ENCODE results near the gene AFF1. TPM values are rescaled to one million over a fixed set of nuclear protein-coding genes. Genes with fewer than 3 reads are reported as not detected.
A peak's percentile ranks its signal among the peaks of the same experiment; 100 is the strongest.

The AFF1 gene
- total RNA-seq, 4 donors from 2014 or later = 72.5 to 128 (median 108) TPM

GRCh38 chr4:87075876-87076275 lies 141.1 kb downstream of the AFF1 start:
- H3K27ac ChIP-seq = no peak overlapping the region
- no peak overlapping the region for H3K4me3 ChIP-seq
- H3K27me3 ChIP-seq = no peaks in the 10 kb centered on the region
- no peaks in the 10 kb centered on the region for H3K36me3 ChIP-seq
- no peak for TF ChIP-seq CTCF (IDR thresholded peaks at IDR 0.05)
- TF ChIP-seq POLR2A (IDR thresholded peaks at IDR 0.05) = no peak
- DNase-seq = no peak
- H3K4me1 ChIP-seq = peaks cover 0 to 49% (median 0%) of the 10 kb centered on the region in 4 donors
- H3K9me3 ChIP-seq = no peaks in the 10 kb centered on the region

- no peaks in the 10 kb centered on the region for H3K36me3 ChIP-seq
- no peaks in the 10 kb centered on the region for H3K27me3 ChIP-seq
- H3K9me3 ChIP-seq = no peaks in the 10 kb centered on the region
- no peak overlapping the region for H3K4me3 ChIP-seq
- peaks cover 0 to 40% (median 0%) of the 10 kb centered on the region in 4 donors for H3K4me1 ChIP-seq
- no peak for DNase-seq
- H3K27ac ChIP-seq = no peak overlapping the region
- no peak for TF ChIP-seq CTCF (IDR thresholded peaks at IDR 0.05)
- TF ChIP-seq POLR2A (IDR thresholded peaks at IDR 0.05) = no peak
Observed at GRCh38 chr4:87076690-87077358, 142.0 kb downstream of the AFF1 start.

- Histone ChIP-seq H3K36me3 (no peaks in the 10 kb centered on the region), H3K27ac (peak overlapping the region in 2 of 4 donors; percentile 31 to 69), H3K27me3 (no peaks in the 10 kb centered on the region), H3K4me3 (no peak overlapping the region), H3K4me1 (peaks cover 0 to 27% (median 0%) of the 10 kb centered on the region in 4 donors), H3K9me3 (no peaks in the 10 kb centered on the region)
- TF ChIP-seq CTCF (IDR thresholded peaks at IDR 0.05) (no peak), POLR2A (IDR thresholded peaks at IDR 0.05) (no peak)
- no peak for DNase-seq
Observed at GRCh38 chr4:87077914-87078585, 143.2 kb downstream of the AFF1 start.

- peaks cover 0 to 18% (median 0%) of the 10 kb centered on the region in 4 donors for H3K4me1 ChIP-seq
- TF ChIP-seq CTCF (IDR thresholded peaks at IDR 0.05) (no peak), POLR2A (IDR thresholded peaks at IDR 0.05) (no peak)
- no peak overlapping the region for H3K4me3 ChIP-seq
Observed at GRCh38 chr4:87078987-87079486, 144.2 kb downstream of the AFF1 start.

GRCh38 chr4:87079967-87080366 lies 145.2 kb downstream of the AFF1 start:
- Histone ChIP-seq H3K36me3 (peaks cover 0 to 3% (median 0%) of the 10 kb centered on the region in 3 donors), H3K4me3 (no peak overlapping the region), H3K27me3 (no peaks in the 10 kb centered on the region), H3K27ac (peak overlapping the region in 1 of 4 donors; percentile 69), H3K4me1 (peaks cover 0 to 15% (median 0%) of the 10 kb centered on the region in 4 donors), H3K9me3 (no peaks in the 10 kb centered on the region)
- DNase-seq = no peak
- TF ChIP-seq POLR2A (IDR thresholded peaks at IDR 0.05) = no peak
- TF ChIP-seq CTCF (IDR thresholded peaks at IDR 0.05) = no peak

More at GRCh38 chr4:87078987-87079486, 144.2 kb downstream of the AFF1 start:
- peak overlapping the region in 2 of 4 donors; percentile 31 to 69 for H3K27ac ChIP-seq
- H3K27me3 ChIP-seq = no peaks in the 10 kb centered on the region
- DNase-seq = no peak
- H3K36me3 ChIP-seq = no peaks in the 10 kb centered on the region
- no peaks in the 10 kb centered on the region for H3K9me3 ChIP-seq
